C4-2B (cell line): ENCODE data around the gene MRPS35.

Experiments used
- H3K27ac ChIP-seq: fragments of 450-650 bp; 2 replicates; pipeline ENCODE4 v1.5.1; 2017
- ZFX ChIP-seq: fragments of 450-650 bp; IDR thresholded peaks from 2 replicates; pipeline ENCODE4 v1.6.1; 2017
- TF ChIP-seq, protein P1 (sequence below): fragments of 450-650 bp; conservative IDR thresholded peaks from 2 replicates; pipeline ENCODE4 v1.5.1; 2017; ENCODE audit warnings: mild to moderate bottlenecking

The MRPS35 gene

GRCh38 chr12:27785882-27786570 lies 75.4 kb downstream of the MRPS35 start:
- H3K27ac ChIP-seq, result no peak overlapping the region
- TF ChIP-seq ZFX, result no peak
- TF ChIP-seq, protein P1, sequence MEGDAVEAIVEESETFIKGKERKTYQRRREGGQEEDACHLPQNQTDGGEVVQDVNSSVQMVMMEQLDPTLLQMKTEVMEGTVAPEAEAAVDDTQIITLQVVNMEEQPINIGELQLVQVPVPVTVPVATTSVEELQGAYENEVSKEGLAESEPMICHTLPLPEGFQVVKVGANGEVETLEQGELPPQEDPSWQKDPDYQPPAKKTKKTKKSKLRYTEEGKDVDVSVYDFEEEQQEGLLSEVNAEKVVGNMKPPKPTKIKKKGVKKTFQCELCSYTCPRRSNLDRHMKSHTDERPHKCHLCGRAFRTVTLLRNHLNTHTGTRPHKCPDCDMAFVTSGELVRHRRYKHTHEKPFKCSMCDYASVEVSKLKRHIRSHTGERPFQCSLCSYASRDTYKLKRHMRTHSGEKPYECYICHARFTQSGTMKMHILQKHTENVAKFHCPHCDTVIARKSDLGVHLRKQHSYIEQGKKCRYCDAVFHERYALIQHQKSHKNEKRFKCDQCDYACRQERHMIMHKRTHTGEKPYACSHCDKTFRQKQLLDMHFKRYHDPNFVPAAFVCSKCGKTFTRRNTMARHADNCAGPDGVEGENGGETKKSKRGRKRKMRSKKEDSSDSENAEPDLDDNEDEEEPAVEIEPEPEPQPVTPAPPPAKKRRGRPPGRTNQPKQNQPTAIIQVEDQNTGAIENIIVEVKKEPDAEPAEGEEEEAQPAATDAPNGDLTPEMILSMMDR, result no peak

GRCh38 chr12:27787559-27787958 lies 76.9 kb downstream of the MRPS35 start:
- no peak overlapping the region for H3K27ac ChIP-seq
- TF ChIP-seq, protein P1, result no peak
- TF ChIP-seq ZFX, result no peak

DNA sequence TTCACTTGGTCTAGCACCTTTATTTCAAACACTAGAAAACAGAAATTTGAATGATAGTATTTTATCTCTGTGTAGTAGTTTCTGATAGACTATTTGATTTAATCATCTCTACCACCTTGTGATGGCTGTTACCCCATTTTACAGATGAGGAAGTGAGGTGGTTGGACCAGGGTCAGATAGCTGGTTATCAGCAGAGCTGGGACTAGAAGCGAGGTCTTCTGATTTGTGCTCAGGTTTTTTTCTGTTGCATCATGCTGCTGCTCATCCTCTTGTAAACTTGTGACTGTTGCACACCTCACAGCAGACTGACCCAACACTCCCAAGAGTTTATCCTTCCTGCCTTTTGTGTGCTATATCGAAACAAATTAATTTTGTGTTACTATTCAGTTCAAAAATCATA lies 79.5 kb downstream of the MRPS35 start:
- no peak for TF ChIP-seq ZFX
- TF ChIP-seq, protein P1, result no peak

GRCh38 chr12:27794818-27795584 lies 84.4 kb downstream of the MRPS35 start:
- TF ChIP-seq, protein P1, result no peak
- TF ChIP-seq ZFX, result no peak
- no peak overlapping the region for H3K27ac ChIP-seq

More for the DNA sequence above, 79.5 kb downstream of the MRPS35 start:
- H3K27ac ChIP-seq, result no peak overlapping the region

DNA sequence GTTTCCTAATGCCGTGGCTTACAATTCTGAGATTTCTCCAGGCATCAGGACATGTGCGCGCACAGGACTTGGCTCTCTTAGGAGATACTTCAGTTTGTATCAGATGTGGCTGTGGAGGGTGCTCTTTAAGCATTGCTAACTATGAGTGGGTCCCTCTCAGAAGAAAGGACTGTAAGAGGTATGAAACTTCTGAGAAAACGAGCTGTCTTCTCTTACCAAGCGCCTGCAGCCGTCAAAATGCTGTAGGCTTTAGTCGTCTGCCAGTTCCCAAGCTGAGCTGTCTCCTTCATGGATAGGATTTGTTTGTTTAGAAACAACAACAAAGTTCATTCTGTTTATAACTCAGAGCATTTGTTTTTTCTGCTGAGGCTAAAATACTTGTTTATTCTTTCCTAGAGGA lies 85.5 kb downstream of the MRPS35 start:
- no peak overlapping the region for H3K27ac ChIP-seq
- TF ChIP-seq, protein P1, result no peak
- TF ChIP-seq ZFX, result no peak

- no peak for TF ChIP-seq ZFX
- TF ChIP-seq, protein P1, result no peak
- no peak overlapping the region for H3K27ac ChIP-seq
Observed at GRCh38 chr12:27797301-27798025, 86.8 kb downstream of the MRPS35 start.

DNA sequence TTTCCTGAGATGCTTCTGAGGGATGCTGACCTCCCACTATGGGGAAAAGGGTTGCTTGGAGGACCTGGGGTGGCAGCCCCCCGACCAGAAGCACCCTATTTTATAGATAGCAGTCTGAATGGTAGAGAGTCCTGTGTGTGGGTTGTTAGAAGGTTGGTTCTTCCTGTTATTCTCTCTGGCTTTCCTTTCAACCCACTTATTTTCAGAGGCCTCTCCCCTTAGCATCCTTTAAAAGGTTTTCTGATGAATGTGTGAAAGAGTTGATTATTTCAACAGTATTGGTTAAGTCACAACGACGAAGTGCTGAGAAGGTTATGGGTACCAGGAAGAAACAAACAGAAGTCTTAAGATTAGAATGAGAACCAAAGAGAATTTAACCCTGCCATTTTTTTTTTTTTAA lies 90.2 kb downstream of the MRPS35 start:
- H3K27ac ChIP-seq, result no peak overlapping the region
- no peak for TF ChIP-seq ZFX
- TF ChIP-seq, protein P1, result no peak
